ENCODE measurements around the gene ARMC12. TPM values are rescaled to one million over a fixed set of nuclear protein-coding genes. Genes with fewer than 3 reads are reported as not detected.

The ARMC12 gene
- total RNA-seq, 1 donor from 2014 or later: not detected

DNA sequence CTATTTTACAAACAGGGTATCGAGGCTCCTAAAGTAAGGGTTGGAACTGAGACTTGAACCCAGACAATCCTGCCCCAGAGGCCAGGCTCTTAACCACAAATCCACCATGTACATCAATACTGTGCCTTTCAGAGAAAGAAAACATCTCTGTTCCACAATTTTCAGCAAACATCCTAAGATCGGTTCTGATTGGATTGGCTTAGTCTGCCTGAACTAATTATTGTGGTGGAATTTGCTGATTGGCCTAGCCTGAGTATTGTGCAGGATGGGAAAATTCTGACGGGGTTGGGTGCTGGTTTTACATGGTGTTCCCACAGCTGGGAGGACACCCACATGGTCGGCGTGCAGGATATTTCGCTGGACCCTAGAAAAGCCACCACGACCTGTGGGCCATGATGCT, 43.9 kb downstream of the ARMC12 start, which contains the start of gene CLPSL1:
Gene CLPSL1, plus strand, starts transcription at position 301 of the 400 bp plus-strand sequence. Its CDS starts 92 bp downstream, at position 393.
- no peaks in the 10 kb centered on the region for H3K9me3 ChIP-seq
- no peak within 1 kb of the TSS for H3K4me3 ChIP-seq
- intact Hi-C loops (cut with DNase I): no loop called here
- no peak for ATAC-seq
- no peak for DNase-seq
- TF ChIP-seq, protein P1, sequence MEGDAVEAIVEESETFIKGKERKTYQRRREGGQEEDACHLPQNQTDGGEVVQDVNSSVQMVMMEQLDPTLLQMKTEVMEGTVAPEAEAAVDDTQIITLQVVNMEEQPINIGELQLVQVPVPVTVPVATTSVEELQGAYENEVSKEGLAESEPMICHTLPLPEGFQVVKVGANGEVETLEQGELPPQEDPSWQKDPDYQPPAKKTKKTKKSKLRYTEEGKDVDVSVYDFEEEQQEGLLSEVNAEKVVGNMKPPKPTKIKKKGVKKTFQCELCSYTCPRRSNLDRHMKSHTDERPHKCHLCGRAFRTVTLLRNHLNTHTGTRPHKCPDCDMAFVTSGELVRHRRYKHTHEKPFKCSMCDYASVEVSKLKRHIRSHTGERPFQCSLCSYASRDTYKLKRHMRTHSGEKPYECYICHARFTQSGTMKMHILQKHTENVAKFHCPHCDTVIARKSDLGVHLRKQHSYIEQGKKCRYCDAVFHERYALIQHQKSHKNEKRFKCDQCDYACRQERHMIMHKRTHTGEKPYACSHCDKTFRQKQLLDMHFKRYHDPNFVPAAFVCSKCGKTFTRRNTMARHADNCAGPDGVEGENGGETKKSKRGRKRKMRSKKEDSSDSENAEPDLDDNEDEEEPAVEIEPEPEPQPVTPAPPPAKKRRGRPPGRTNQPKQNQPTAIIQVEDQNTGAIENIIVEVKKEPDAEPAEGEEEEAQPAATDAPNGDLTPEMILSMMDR (IDR thresholded peaks at IDR 0.05): no peak
- H3K36me3 ChIP-seq: no peaks in the 10 kb centered on the region
- H3K27me3 ChIP-seq (ENCODE audit: low read depth): peaks cover 30% of the 10 kb centered on the region
- no peak within 1 kb of the TSS for H3K27ac ChIP-seq
- H3K4me1 ChIP-seq: peaks cover 8% of the 10 kb centered on the region

DNA sequence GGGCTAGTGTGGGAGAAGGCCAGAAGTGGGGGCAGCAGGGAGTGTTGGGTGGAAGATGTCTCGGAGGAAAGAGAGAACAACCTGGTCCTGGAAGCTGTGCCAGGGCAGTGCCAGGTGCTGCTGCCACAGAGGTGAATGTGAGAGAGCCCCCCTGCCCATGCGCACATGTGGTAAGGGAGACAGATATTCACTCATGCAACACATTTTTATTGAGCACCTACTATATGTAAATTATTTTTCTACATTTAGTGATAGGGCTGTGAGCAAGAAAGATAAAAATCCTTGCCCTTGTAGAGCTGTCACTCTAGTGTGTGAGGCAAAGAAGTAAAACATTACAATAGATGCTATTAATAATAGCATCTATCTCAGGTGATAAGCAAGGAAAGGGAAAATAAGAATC, 44.5 kb downstream of the ARMC12 start:
- Histone ChIP-seq H3K36me3 (no peaks in the 10 kb centered on the region), H3K4me3 (no peak overlapping the region), H3K27me3 (ENCODE audit: low read depth) (peaks cover 28% of the 10 kb centered on the region), H3K27ac (no peak overlapping the region), H3K9me3 (no peaks in the 10 kb centered on the region), H3K4me1 (peaks cover 5% of the 10 kb centered on the region)
- DNase-seq (no peak), ATAC-seq (no peak)
- intact Hi-C loops (cut with DNase I): no loop called here
- TF ChIP-seq, protein P1 (IDR thresholded peaks at IDR 0.05): no peak

DNA sequence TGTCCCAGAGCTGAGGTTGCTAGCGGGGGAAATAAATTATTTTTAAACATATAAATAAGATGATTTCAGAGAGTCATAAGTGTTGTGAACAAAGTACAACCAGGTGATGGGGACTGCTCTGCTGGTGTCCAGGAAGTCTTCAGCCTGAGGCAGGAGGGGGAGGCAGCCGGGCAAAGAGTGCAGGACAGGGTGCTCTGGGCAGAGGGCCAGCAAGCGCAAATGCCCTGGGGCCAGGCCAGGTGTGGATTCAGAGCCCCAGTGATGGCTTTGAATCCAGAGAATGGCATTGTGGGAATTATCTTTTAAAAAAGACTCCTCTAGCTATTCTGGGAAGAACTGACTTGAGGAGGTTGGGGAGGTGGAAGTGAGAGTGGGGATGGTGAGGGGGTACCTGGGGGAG, 45.6 kb downstream of the ARMC12 start:
- Histone ChIP-seq H3K27ac (no peak overlapping the region), H3K4me3 (no peak overlapping the region), H3K4me1 (no peaks in the 10 kb centered on the region), H3K27me3 (ENCODE audit: low read depth) (peaks cover 29% of the 10 kb centered on the region), H3K9me3 (no peaks in the 10 kb centered on the region), H3K36me3 (no peaks in the 10 kb centered on the region)
- no peak for ATAC-seq
- intact Hi-C loops (cut with DNase I): no loop called here
- DNase-seq: no peak
- TF ChIP-seq, protein P1 (IDR thresholded peaks at IDR 0.05): no peak

DNA sequence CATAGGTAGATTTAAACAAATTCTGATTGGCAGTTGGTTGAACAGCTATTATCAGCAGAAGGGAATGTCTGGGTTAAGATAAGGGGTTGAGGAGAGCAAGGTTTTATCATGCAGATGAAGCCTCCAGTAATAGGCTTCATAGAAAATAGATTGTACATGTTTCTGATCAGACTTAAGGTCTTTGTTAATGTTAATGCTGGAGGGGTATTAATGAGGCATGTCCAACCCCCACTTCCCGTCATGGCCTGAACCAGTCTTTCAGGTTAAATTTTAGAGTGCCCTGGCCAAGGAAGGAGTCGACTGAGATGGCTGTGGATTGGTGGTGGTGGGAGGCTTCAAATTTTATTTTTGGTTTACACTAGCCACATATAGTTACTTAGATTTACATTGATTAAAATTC, 47.4 kb downstream of the ARMC12 start:
- H3K27me3 ChIP-seq (ENCODE audit: low read depth): peaks cover 46% of the 10 kb centered on the region
- intact Hi-C loops (cut with DNase I): no loop called here
- ATAC-seq: no peak
- no peaks in the 10 kb centered on the region for H3K36me3 ChIP-seq
- H3K27ac ChIP-seq: no peak overlapping the region
- H3K9me3 ChIP-seq: no peaks in the 10 kb centered on the region
- TF ChIP-seq, protein P1 (IDR thresholded peaks at IDR 0.05): no peak
- no peaks in the 10 kb centered on the region for H3K4me1 ChIP-seq
- no peak overlapping the region for H3K4me3 ChIP-seq
- no peak for DNase-seq

DNA sequence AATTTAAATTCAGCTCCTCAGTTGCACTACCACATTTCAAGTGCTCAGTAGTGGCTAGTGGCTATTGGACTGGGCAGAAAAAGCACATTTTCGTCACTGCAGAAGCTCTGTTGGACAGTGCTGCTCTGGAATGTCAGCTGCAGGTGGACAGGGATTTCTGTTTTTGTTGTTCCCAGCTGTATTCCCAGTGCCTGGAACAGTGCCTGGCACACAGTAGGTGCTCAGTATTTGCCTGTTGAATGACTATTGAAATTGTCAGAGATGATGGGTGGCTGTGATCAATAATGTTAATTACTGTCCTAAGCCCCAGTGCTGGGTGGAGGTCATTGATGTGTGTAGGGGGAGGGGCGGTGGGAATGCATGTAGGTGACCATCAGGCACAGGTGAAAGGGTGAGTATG, 49.4 kb downstream of the ARMC12 start:
- Histone ChIP-seq H3K4me3 (no peak overlapping the region), H3K36me3 (no peaks in the 10 kb centered on the region), H3K9me3 (no peaks in the 10 kb centered on the region), H3K27ac (no peak overlapping the region), H3K4me1 (no peaks in the 10 kb centered on the region), H3K27me3 (ENCODE audit: low read depth) (peaks cover 47% of the 10 kb centered on the region)
- ATAC-seq: no peak
- intact Hi-C loops (cut with DNase I): no loop called here
- DNase-seq: no peak
- TF ChIP-seq, protein P1 (IDR thresholded peaks at IDR 0.05): no peak

DNA sequence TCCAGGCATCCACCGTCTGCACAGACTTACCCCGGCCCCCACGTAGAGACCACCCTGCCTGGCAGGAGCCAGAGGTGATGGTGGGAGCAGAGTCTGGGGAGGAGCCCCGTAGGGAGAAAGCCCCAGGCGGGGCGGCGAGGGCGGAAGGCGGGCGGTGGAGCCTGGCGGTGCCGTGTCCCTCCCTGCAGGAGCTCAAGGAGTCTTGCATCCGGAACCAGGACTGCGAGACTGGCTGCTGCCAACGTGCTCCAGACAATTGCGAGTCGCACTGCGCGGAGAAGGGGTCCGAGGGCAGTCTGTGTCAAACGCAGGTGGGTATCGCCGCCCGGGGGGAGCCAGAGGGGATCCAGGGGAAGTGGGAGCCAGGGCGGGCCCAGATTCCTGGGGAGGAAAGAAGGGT, 50.0 kb downstream of the ARMC12 start:
- Histone ChIP-seq H3K36me3 (no peaks in the 10 kb centered on the region), H3K4me3 (no peak overlapping the region), H3K27ac (no peak overlapping the region), H3K4me1 (no peaks in the 10 kb centered on the region), H3K9me3 (no peaks in the 10 kb centered on the region), H3K27me3 (ENCODE audit: low read depth) (peaks cover 47% of the 10 kb centered on the region)
- TF ChIP-seq, protein P1 (IDR thresholded peaks at IDR 0.05): no peak
- ATAC-seq (peak; percentile 26 to 42), DNase-seq (no peak)
- intact Hi-C loops (cut with DNase I): no loop called here

Data from lower lobe of right lung (tissue), 2 donors.